Sciatic nerve (tissue), 2 donors: ENCODE results near the gene STPG1. TPM values are rescaled to one million over a fixed set of nuclear protein-coding genes. Genes with fewer than 3 reads are reported as not detected.

Experiments used
- ATAC-seq: fragments of 200-7000 bp; cut with Tn5 transposase; one replicate; pipeline ENCODE4 v1.9.1; 2020; ENCODE audit warnings: mild to moderate bottlenecking, moderate library complexity
- DNase-seq: peaks from one replicate; pipeline ENCODE4 v3.0.0-alpha.2; 2020; ENCODE audit warnings: low spot score
- intact Hi-C: fragments of 100-400 bp; cut with DNase I; formaldehyde crosslinking; loops from one replicate; pipeline ENCODE4 v1.14.2; 2022
- total RNA-seq: library from RNA; stranded (reverse); fragmentation: NEBNext Ultra II Directional; extraction: Animal tissue kit (Norgen Biotek cat#: 25700); gene quantifications from one replicate; pipeline ENCODE4 v1.2.1, GENCODE V29; 2021
- donor health status: DM: no; HTN: no; CAD: no.
- donor health status: DM: no; HTN: no; CAD: no.

Gene STPG1
- total RNA-seq, 1 donor from 2014 or later: 6.2 TPM

GRCh38 chr1:24309762-24310485 is 103.7 kb downstream of the STPG1 start:
- intact Hi-C loops: no loop called here
- DNase-seq (no peak), ATAC-seq (no peak)

- intact Hi-C loops: no loop called here
- ATAC-seq (no peak), DNase-seq (no peak)
Measured at GRCh38 chr1:24308365-24309015, 105.1 kb downstream of the STPG1 start.

Other genes with a start within 250 kb of the STPG1 start
- 0.49 TPM for gene IFNLR1, start 226.5 kb downstream of the STPG1 start, total RNA-seq
- gene GRHL3, start 94.4 kb downstream of the STPG1 start, total RNA-seq: not detected
- 23.7 TPM for gene NIPAL3, start 2.0 kb upstream of the STPG1 start, total RNA-seq
- gene RCAN3, start 89.1 kb upstream of the STPG1 start, total RNA-seq: 14.0 TPM
- 226 TPM for gene NCMAP, start 142.3 kb upstream of the STPG1 start, total RNA-seq
- gene SRRM1, start 229.5 kb upstream of the STPG1 start, total RNA-seq: 155 TPM